Measurements from ENCODE around the gene GGTA1.

Gene GGTA1

GRCh38 chr9:121424024-121424432 is 75.6 kb downstream of the GGTA1 start:
- no peak for DNase-seq (ENCODE audit: extremely low read depth in 1 of 2, low read depth in 1 of 2)

DNA sequence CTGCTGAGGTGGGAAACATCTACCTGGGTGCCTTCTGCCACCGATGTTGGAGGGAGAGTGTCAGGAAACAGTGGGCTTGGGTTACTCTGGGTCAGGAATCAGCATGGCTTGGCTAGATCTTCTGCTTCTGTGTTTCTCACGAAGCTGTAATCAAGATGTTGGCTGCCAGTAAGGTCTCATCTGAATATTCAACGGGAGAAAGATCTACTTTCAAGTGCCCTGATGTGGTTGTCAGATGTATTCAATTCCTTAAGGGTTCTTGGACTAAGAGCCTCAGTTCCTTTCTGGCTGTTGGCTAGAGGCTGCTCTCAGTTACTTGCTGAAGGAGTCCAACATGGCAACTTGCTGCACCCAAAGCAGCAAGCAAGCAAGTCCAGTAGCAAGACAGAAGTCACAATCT is 87.7 kb downstream of the GGTA1 start:
- DNase-seq (ENCODE audit: extremely low read depth in 1 of 2, low read depth in 1 of 2) = no peak

DNA sequence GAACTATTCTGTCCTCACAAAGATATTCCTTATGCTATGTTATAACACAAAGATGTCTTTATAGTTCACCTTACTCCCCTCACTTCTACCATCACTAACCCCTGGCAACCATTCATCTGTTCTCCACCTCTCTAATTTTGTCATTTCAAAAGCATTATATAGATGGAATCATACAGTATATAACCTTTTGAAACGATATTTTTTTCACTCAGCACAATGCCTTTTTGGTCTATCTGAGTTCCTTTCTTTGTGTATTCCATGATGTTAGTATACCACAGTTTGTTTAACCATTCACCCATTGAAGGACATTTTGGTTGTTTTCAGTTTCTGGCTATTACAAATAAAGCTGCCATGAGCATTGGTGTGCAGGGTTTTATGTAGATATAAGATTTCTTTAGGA is 93.7 kb downstream of the GGTA1 start:
- no peak for DNase-seq (ENCODE audit: extremely low read depth in 1 of 2, low read depth in 1 of 2)
